ENCODE results near the gene SP2.

- no peak for TF ChIP-seq CREB1 (IDR thresholded peaks at IDR 0.05; ENCODE audit: low read depth)
- no peak for TF ChIP-seq EP300 (IDR thresholded peaks at IDR 0.05; ENCODE audit: borderline replicate concordance)
Observed at GRCh38 chr17:47882247-47882646, 13.8 kb upstream of the SP2 start.

Measured in Ishikawa (cell line).